Vagina (tissue), 2 donors: Measurements from ENCODE around the gene CLP1.
"Not testable (repeated sequence)": the region's sequence is repeated elsewhere in the genome, so short reads cannot be mapped to it uniquely, and the experiment has no call there.

Experiments used
- CTCF ChIP-seq, 3 experiments: fragments of 450-650 bp in 2 of 3; fragments of 200-600 bp in 1 of 3; sonication (generic) in 1 of 3; IDR thresholded peaks; one replicate each; pipeline ENCODE4 v1.5.1; 2017 to 2019; ENCODE audit warnings: antibody characterized with exemption in 3 of 3, mild to moderate bottlenecking in 2 of 3, moderate library complexity in 2 of 3
- POLR2A ChIP-seq, 2 donors: fragments of 450-650 bp; IDR thresholded peaks; one replicate each; pipeline ENCODE4 v1.6.1; 2017; ENCODE audit warnings: antibody characterized with exemption in 2 of 2, mild to moderate bottlenecking in 2 of 2, moderate library complexity in 2 of 2

GRCh38 chr11:57705432-57705831 is 47.9 kb downstream of the CLP1 start:
- not testable (repeated sequence) for TF ChIP-seq CTCF, POLR2A (IDR thresholded peaks at IDR 0.05)
